Stimulated activated CD4-positive, alpha-beta T cell treated with anti-CD3 and anti-CD28 coated beads, Interleukin-4, amount 100 ng/mL, for 1 hour (primary cell): Measurements from ENCODE around the gene UVRAG.

Experiments used
- DNase-seq: peaks from one replicate; pipeline ENCODE4 v3.0.0-alpha.2; 2020

Gene UVRAG

GRCh38 chr11:76176463-76176862 lies 361.5 kb downstream of the UVRAG start:
- DNase-seq = no peak

- DNase-seq = no peak
These were observed 362.3 kb downstream of the UVRAG start for GRCh38 chr11:76177250-76177686.

DNA sequence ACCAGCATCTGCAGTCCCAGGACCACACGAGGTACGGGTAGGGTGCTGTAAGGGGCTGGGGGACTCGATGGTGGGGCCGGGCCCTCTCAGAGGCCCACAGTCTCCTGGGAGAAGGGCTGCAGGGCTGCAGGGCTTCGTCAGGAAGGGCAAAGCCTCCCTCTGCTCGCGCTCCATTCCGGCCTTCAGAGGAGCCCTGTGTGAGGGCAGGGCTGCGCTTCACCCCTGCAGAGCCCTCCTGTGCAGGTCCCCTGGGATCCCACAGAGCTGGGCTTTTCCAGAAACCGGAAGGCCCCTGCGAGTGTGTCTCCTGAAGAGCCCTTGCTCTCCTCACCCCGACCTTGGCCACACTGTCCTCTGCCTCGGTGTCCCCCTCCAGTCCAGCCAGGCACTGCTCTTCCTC lies 364.1 kb downstream of the UVRAG start:
- DNase-seq = no peak

GRCh38 chr11:76181371-76181770 lies 366.4 kb downstream of the UVRAG start:
- DNase-seq = no peak

DNA sequence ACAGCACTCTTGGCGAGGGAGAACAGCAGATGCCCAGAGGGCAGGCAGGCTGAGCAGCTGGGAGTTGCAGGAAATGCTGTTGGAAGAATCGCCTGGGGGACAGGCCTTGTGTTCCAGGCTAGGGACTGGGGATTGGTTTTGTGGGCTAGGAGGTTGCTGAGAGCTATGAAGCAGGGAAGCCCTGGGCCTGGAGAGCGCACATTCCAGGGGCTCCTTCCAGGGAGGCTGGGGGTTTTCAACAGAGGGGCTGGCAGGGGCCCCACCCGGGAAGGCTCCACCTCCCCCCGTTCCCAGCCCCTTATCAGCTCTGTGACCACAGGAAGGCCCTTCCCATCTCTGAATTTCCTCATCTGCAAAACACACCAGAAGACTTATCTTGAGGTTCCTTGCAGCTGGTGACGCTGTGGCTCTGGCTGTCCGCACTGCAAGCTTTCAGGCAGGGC lies 369.6 kb downstream of the UVRAG start:
- no peak for DNase-seq

- DNase-seq = no peak
These were observed 370.5 kb downstream of the UVRAG start for GRCh38 chr11:76185511-76185910.

GRCh38 chr11:76185931-76186401 lies 371.0 kb downstream of the UVRAG start:
- no peak for DNase-seq

DNA sequence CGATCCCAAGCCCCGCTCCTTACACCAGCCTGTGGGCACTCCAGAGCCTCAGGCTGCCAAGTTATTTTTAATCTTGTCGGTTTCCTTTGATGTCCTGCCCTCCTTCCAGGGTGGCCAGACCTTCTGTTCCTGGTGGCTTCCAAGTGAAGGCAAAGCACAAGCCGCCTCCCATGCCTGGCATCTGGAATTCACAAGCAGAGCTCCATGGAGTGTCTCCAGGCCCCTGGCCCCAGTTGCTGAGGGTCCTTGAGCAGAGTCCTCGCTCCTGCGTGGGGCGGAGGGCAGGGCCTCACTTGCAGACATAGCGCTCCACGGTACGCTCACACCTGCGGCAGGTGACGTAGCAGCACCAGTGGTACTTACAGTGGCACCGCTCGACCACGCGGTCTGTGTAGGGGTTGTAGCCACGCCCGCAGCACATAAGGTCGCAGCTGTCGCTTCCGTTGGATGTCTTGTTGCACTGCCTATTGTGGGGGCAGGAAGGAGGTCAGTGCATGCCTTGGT lies 371.8 kb downstream of the UVRAG start:
- no peak for DNase-seq

DNA sequence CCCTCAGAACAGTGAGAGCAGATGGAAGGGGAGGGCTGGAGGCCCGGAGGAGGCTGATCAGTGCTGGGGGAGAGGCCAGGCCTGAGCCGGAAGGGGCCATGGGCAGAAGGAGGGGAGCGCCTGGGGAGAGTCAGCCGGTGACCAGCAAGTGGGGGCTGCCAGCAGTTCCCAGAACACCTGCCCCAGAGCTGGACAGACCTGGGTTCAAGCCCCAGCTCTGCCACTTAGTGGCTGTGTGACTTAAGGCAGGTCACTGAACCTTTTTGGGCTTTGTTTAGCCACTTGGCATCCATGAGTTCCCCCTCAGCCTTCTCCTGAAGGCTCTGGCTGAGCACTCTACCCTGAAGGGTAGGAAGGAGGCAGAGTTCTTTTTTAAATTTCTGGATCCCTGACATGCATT lies 373.9 kb downstream of the UVRAG start:
- DNase-seq = no peak

- DNase-seq = no peak
These were observed 374.7 kb downstream of the UVRAG start for GRCh38 chr11:76189682-76190081.

DNA sequence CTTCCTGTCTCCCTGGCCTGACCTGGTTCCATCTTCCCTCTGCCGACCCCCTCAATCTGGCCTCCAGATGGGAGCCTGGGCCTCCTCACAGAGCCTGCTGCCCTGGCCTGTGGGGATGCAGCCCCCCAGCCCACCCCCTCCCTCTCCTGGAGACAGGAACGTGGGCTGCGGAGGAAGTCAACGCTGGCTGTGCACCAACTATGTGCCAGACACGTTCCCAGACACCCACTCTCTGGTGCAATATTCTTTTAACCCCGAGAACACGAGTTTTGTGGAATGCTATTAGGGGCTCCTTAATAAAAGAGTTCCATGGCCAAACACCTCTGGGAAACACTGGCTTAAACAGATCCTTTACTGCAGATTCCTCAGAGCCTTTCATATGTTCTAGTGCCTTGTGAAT lies 375.4 kb downstream of the UVRAG start:
- DNase-seq = no peak
